OCI-LY7 (cell line): ENCODE measurements around the gene RNF215. TPM values are rescaled to one million over a fixed set of nuclear protein-coding genes. Genes with fewer than 3 reads are reported as not detected.

Source experiments
- Bru-seq: library from RNA; stranded (reverse); fragments of 400-500 nt; gene quantifications from one replicate; lab custom pipeline; 2021; lab: Mats Ljungman, UMichigan
- BruChase-seq, 2 experiments: library from RNA; stranded (reverse); fragments of 400-500 nt; gene quantifications; one replicate each; lab custom pipeline; 2021; lab: Mats Ljungman, UMichigan
- BruUV-seq: library from RNA; stranded (reverse); fragments of 400-500 nt; replicated peaks from 2 replicates; lab custom pipeline; 2021; lab: Mats Ljungman, UMichigan
- CTCF ChIA-PET: fragments of 300-600 bp; sonication (Branson Sonifier 250); formaldehyde crosslinking; loops from one replicate; lab custom pipeline; 2022; ENCODE audit warnings: antibody characterized with exemption; ENCODE audit not compliant: unreplicated experiment; lab: Charles Lee
- POLR2A ChIA-PET: fragments of 300-600 bp; sonication (Branson Sonifier 250); formaldehyde crosslinking; loops from one replicate; lab custom pipeline; 2022; ENCODE audit warnings: antibody characterized with exemption; lab: Charles Lee
- DNase-seq: peaks from one replicate; pipeline ENCODE4 v3.0.0-alpha.2; 2015; ENCODE audit warnings: low spot score
- H2AFZ ChIP-seq: fragments of 200-600 bp; sonication (generic), shearing (Covaris generic); 2 replicates; pipeline ENCODE4 v1.6.1; 2014; ENCODE audit warnings: mild to moderate bottlenecking, antibody characterized with exemption, low read length, moderate library complexity
- H3K27ac ChIP-seq: fragments of 200-600 bp; sonication (generic); 2 replicates; pipeline ENCODE4 v1.5.1; 2014; ENCODE audit warnings: mixed run types, low read depth, mild to moderate bottlenecking, moderate library complexity, low read length, inconsistent platforms; ENCODE audit not compliant: poor library complexity, severe bottlenecking
- H3K36me3 ChIP-seq: fragments of 200-600 bp; sonication (generic); 2 replicates; pipeline ENCODE4 v1.6.1; 2014; ENCODE audit warnings: mild to moderate bottlenecking, antibody characterized with exemption, low read length, moderate library complexity, mixed read lengths; ENCODE audit not compliant: insufficient read depth
- H3K4me1 ChIP-seq: fragments of 200-600 bp; sonication (generic); 2 replicates; pipeline ENCODE4 v1.5.1; 2014; ENCODE audit warnings: mild to moderate bottlenecking, low read length; ENCODE audit not compliant: insufficient read depth, poor library complexity, severe bottlenecking
- H3K4me2 ChIP-seq: fragments of 200-600 bp; sonication (generic); 2 replicates; pipeline ENCODE4 v1.6.1; 2014; ENCODE audit warnings: mild to moderate bottlenecking, low read length
- H3K4me3 ChIP-seq: fragments of 200-600 bp; sonication (generic); 2 replicates; pipeline ENCODE4 v1.5.1; 2014; ENCODE audit warnings: mild to moderate bottlenecking, low read depth, low read length; ENCODE audit not compliant: poor library complexity, severe bottlenecking
- H3K79me2 ChIP-seq: fragments of 200-600 bp; sonication (generic); 2 replicates; pipeline ENCODE4 v1.6.1; 2016; ENCODE audit warnings: low read depth, mild to moderate bottlenecking, low read length, moderate library complexity, mixed read lengths; ENCODE audit not compliant: insufficient read depth
- H3K9me2 ChIP-seq: fragments of 200-600 bp; sonication (generic); 2 replicates; pipeline ENCODE4 v1.6.1; 2016; ENCODE audit warnings: mild to moderate bottlenecking, low read length, mixed read lengths; ENCODE audit not compliant: insufficient read depth
- H3K9me3 ChIP-seq: fragments of 200-600 bp; sonication (generic); 2 replicates; pipeline ENCODE4 v1.6.1; 2014; ENCODE audit warnings: mild to moderate bottlenecking, mixed run types, low read length, mixed read lengths
- H4K20me1 ChIP-seq: fragments of 200-600 bp; sonication (generic); 2 replicates; pipeline ENCODE4 v1.6.1; 2014; ENCODE audit warnings: mild to moderate bottlenecking, antibody characterized with exemption, low read length, moderate library complexity, mixed read lengths; ENCODE audit not compliant: insufficient read depth
- CTCF ChIP-seq: fragments of 200-600 bp; sonication (generic); conservative IDR thresholded peaks from 2 replicates; pipeline ENCODE4 v1.5.1; 2014; ENCODE audit warnings: mild to moderate bottlenecking, antibody characterized with exemption, low read length, moderate library complexity, mixed read lengths
- EZH2phosphoT487 ChIP-seq: fragments of 200-600 bp; sonication (generic); IDR thresholded peaks from 2 replicates; pipeline ENCODE4 v1.6.1; 2018; ENCODE audit warnings: low read depth, borderline replicate concordance, mild to moderate bottlenecking, mixed run types, antibody characterized with exemption, low read length, moderate library complexity, mixed read lengths
- intact Hi-C: fragments of 100-400 bp; cut with micrococcal nuclease; formaldehyde crosslinking; loops from one replicate; pipeline ENCODE4 v1.10.0; 2022; ENCODE audit not compliant: unreplicated experiment
- long read RNA-seq: library from polyadenylated mRNA; stranded (forward); transcript quantifications from one replicate; pipeline ENCODE4 v2.0.0, GENCODE V29; 2022
- total RNA-seq, 2 experiments: library from RNA; depleted of rRNA in 1 of 2; stranded (reverse); fragments of >200 nt in 1 of 2; shearing (Covaris generic) in 1 of 2; gene quantifications; 2 replicates each; pipeline ENCODE4 v1.2.3, GENCODE V29; 2014 to 2022

The RNF215 gene
- 6.9 and 8.0 TPM in 2 replicates for total RNA-seq (2014; rRNA removed; shearing (Covaris generic))
- total RNA-seq (2022) = 12.3 and 13.8 TPM in 2 replicates
- percentile 36 among the genes with signal in this experiment for Bru-seq, nascent RNA
- BruChase-seq, experiment 1, labeled RNA remaining after a 6-hour chase = percentile 43 among the genes with signal in this experiment
- BruChase-seq, experiment 2, labeled RNA remaining after a 2-hour chase = percentile 42 among the genes with signal in this experiment
- long read RNA-seq, partial matches to known transcripts = 2 of 3 reads
- long read RNA-seq, other reads (novel, unspliced or antisense) = 0 of 3 reads

GRCh38 chr22:30386960-30387827 is at the start of gene RNF215:
Gene RNF215, minus strand, starts transcription at chr22:30387411. Its CDS starts 98 bp downstream, at chr22:30387313.
- intact Hi-C loops = loop anchor here (1.0 to 5.0 kb wide), 5 partner anchors 31 to 275 kb away; partner anchors contain the start of genes SF3A1 and TBC1D10A
- no peak within 1 kb of the TSS; the same call in 1 of the 2 replicates for H2AFZ ChIP-seq
- BruUV-seq = no TSS peak
- peak; percentile 86 for DNase-seq
- ChIA-PET POLR2A (interaction anchor here (0.7 kb wide), 1 partner anchor 31 kb away, joined by 3 read pairs; the partner anchor contains the start of genes CCDC157 and SF3A1), CTCF (interaction anchor here (0.6 to 1.2 kb wide), 4 partner anchors 52 to 99 kb away, joined by 3 to 9 read pairs (median 3); no protein-coding TSS in a partner anchor)
- no peak for TF ChIP-seq EZH2phosphoT487
- TF ChIP-seq CTCF = peak; percentile 82
- H3K4me2 ChIP-seq = peak within 1 kb of the TSS; percentile 65
- H3K79me2 ChIP-seq = no peaks in the 10 kb centered on the region
- H3K9me2 ChIP-seq = no peaks in the 10 kb centered on the region
- H3K9me3 ChIP-seq = peaks cover 6% of the 10 kb centered on the region; the same call in 1 of the 2 replicates
- no peaks in the 10 kb centered on the region for H4K20me1 ChIP-seq
- H3K4me1 ChIP-seq = peaks cover 23% of the 10 kb centered on the region
- H3K27ac ChIP-seq = no peak within 1 kb of the TSS
- H3K36me3 ChIP-seq = no peaks in the 10 kb centered on the region; the same call in 1 of the 2 replicates
- peak within 1 kb of the TSS; percentile 66 for H3K4me3 ChIP-seq

DNA sequence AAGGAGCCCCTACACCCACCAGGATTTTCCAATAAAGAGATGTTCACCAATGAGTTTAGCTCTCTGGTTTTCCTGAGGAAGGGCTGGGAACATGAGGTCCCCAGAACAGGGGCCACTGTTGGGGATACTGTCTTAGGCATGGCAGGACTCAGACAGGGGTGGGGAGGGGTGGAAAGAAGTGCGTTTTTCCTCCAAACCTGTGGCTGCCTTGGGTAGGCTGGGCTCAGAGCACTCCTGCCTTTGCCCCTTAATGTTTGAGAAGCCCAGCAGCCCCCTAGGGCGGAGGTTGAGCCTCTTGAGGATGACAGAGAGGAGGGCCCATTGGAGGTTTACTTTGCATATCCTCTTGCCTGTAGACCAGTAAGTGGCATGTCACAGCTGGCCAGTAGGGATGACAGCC is 49.0 kb upstream of the RNF215 start:
- intact Hi-C loops = loop anchor here (5.0 kb wide), 2 partner anchors 171 to 856 kb away; partner anchors contain the start of genes PIK3IP1 and TCN2
- Histone ChIP-seq H3K27ac (peak overlapping the region; percentile 67), H3K36me3 (peaks cover 16% of the 10 kb centered on the region), H3K4me3 (peak overlapping the region; percentile 63), H3K4me1 (peaks cover 28% of the 10 kb centered on the region), H3K79me2 (no peaks in the 10 kb centered on the region), H3K9me3 (no peaks in the 10 kb centered on the region), H2AFZ (peak overlapping the region; percentile 85), H3K4me2 (peak overlapping the region; percentile 78), H3K9me2 (no peaks in the 10 kb centered on the region), H4K20me1 (no peaks in the 10 kb centered on the region)
- POLR2A ChIA-PET = interaction anchor here (0.6 to 6.6 kb wide), 5 partner anchors 12 to 1554 kb away, joined by 3 to 48 read pairs (median 4); partner anchors contain the start of gene MTFP1
- TSS peak; percentile 82 for BruUV-seq
- no peak for DNase-seq
- CTCF ChIA-PET = interaction anchor here (1.0 to 1.6 kb wide), 2 partner anchors 9 to 12 kb away, joined by 5 read pairs; no protein-coding TSS in a partner anchor
- TF ChIP-seq CTCF (no peak), EZH2phosphoT487 (no peak)
